HepG2 (cell line): Measurements from ENCODE around the gene TFEB. TPM values are rescaled to one million over a fixed set of nuclear protein-coding genes. Genes with fewer than 3 reads are reported as not detected.

Experiments used
- ATAC-seq: fragments of 200-7000 bp; cut with Tn5 transposase; 3 replicates; pipeline ENCODE4 v1.9.1; 2020; ENCODE audit warnings: mild to moderate bottlenecking, moderate library complexity
- BruUV-seq: library from RNA; stranded (reverse); fragments of 400-500 nt; replicated peaks from 2 replicates; lab custom pipeline; 2021; lab: Mats Ljungman, UMichigan
- CTCF ChIA-PET: fragments of 300-600 bp; formaldehyde crosslinking; extraction: SDS; loops from one replicate; lab custom pipeline; 2021; ENCODE audit warnings: low total read pairs, inconsistent platforms, low intra/inter-chr PET ratio; lab: Yijun Ruan, JAX
- POLR2A ChIA-PET: fragments of 350-600 bp; sonication (Branson Sonifier 250); formaldehyde crosslinking; loops from one replicate; lab custom pipeline; 2020; ENCODE audit warnings: antibody characterized with exemption, inconsistent platforms; lab: Yijun Ruan, JAX
- DNase-seq: peaks from one replicate; pipeline ENCODE4 v3.0.0-alpha.2; 2015; ENCODE audit warnings: low spot score
- FAIRE-seq: peaks from 3 replicates; lab custom pipeline; 2011; peaks lifted over from hg19 to GRCh38; lab: Jason Lieb, UNC
- H2AFZ ChIP-seq: one replicate; pipeline ENCODE4 v1.6.1; 2011; ENCODE audit warnings: low read length, inconsistent platforms
- H3K27ac ChIP-seq: fragments of 300-600 bp; 3 replicates; pipeline ENCODE4 v1.8.0; 2011; ENCODE audit warnings: mixed run types, mild to moderate bottlenecking, mixed read lengths, low read length, inconsistent platforms; ENCODE audit not compliant: insufficient read depth; ENCODE audit errors: extremely low read length
- H3K27me3 ChIP-seq, 2 experiments: fragments of 200-600 bp in 1 of 2; 2 replicates in 1 of 2; 3 replicates in 1 of 2; pipeline versions ENCODE4 v1.6.0 to v1.8.0; 2011; ENCODE audit warnings: low read length in 2 of 2, mild to moderate bottlenecking in 2 of 2, moderate library complexity in 2 of 2, inconsistent platforms in 1 of 2; ENCODE audit not compliant: insufficient read depth in 2 of 2, control insufficient read depth in 1 of 2
- H3K36me3 ChIP-seq, 2 experiments: fragments of 200-600 bp in 1 of 2; replicated peaks in 1 of 2; 2 replicates in 1 of 2; 3 replicates in 1 of 2; pipeline versions ENCODE4 v1.5.1 to v1.8.0; 2011; ENCODE audit warnings: low read length in 2 of 2, inconsistent platforms in 1 of 2; ENCODE audit not compliant: insufficient read depth in 2 of 2, control insufficient read depth in 1 of 2
- H3K4me1 ChIP-seq: 2 replicates; pipeline ENCODE4 v1.5.1; 2012; ENCODE audit warnings: low read length, inconsistent platforms; ENCODE audit not compliant: insufficient read depth
- H3K4me2 ChIP-seq: 2 replicates; pipeline ENCODE4 v1.6.0; 2011; ENCODE audit warnings: low read depth, low read length, inconsistent platforms
- H3K4me3 ChIP-seq, 3 experiments: fragments of 200-600 bp in 1 of 3; sonication (generic), shearing (Covaris generic) in 1 of 3; replicated peaks in 1 of 3; 2 replicates each; pipeline ENCODE4 v1.5.1; 2011 to 2016; ENCODE audit warnings: low read length in 3 of 3, inconsistent platforms in 2 of 3, low read depth in 2 of 3, mild to moderate bottlenecking in 2 of 3, control low read depth in 1 of 3, mixed read lengths in 1 of 3; ENCODE audit not compliant: insufficient read depth in 1 of 3
- H3K79me2 ChIP-seq: one replicate; pipeline ENCODE4 v1.6.1; 2011; ENCODE audit warnings: low read length, inconsistent platforms; ENCODE audit not compliant: insufficient read depth
- H3K9ac ChIP-seq: 2 replicates; pipeline ENCODE4 v1.6.0; 2011; ENCODE audit warnings: mild to moderate bottlenecking, low read depth, low read length, inconsistent platforms; ENCODE audit not compliant: insufficient read depth
- H3K9me3 ChIP-seq: 2 replicates; pipeline ENCODE4 v1.5.1; 2012; ENCODE audit warnings: mild to moderate bottlenecking, low read length
- H4K20me1 ChIP-seq: 2 replicates; pipeline ENCODE4 v1.6.0; 2011; ENCODE audit warnings: inconsistent platforms, mild to moderate bottlenecking, low read length, moderate library complexity; ENCODE audit not compliant: insufficient read depth
- CBFB ChIP-seq: sonication (generic); formaldehyde crosslinking; IDR thresholded peaks from 2 replicates; pipeline ENCODE4 v1.4.0; 2020; ENCODE audit warnings: missing genetic modification reagents
- CCDC6 ChIP-seq: sonication (generic); formaldehyde crosslinking; IDR thresholded peaks from 2 replicates; pipeline ENCODE4 v1.8.1; 2022; ENCODE audit warnings: mild to moderate bottlenecking, missing genetic modification reagents, moderate library complexity
- FOXC1 ChIP-seq: sonication (generic); formaldehyde crosslinking; IDR thresholded peaks from 2 replicates; pipeline ENCODE4 v1.8.0; 2022; ENCODE audit warnings: mild to moderate bottlenecking, missing genetic modification reagents, borderline replicate concordance
- RXRB ChIP-seq: IDR thresholded peaks from 2 replicates; pipeline ENCODE4 v1.6.1; 2016; ENCODE audit warnings: borderline replicate concordance, missing genetic modification reagents, missing compliant biosample characterization
- SOX5 ChIP-seq: IDR thresholded peaks from 2 replicates; pipeline ENCODE4 v1.6.1; 2016; ENCODE audit warnings: borderline replicate concordance
- TBP ChIP-seq: sonication (generic); formaldehyde crosslinking; IDR thresholded peaks from 2 replicates; pipeline ENCODE4 v1.5.0; 2020; ENCODE audit warnings: missing genetic modification reagents
- THYN1 ChIP-seq: sonication (generic); formaldehyde crosslinking; IDR thresholded peaks from 2 replicates; pipeline ENCODE4 v1.8.1; 2023; ENCODE audit warnings: low read depth, mild to moderate bottlenecking, moderate library complexity, missing genetic modification reagents, borderline replicate concordance
- ZNF230 ChIP-seq: sonication (generic); formaldehyde crosslinking; IDR thresholded peaks from 2 replicates; pipeline ENCODE4 v1.4.0; 2020; ENCODE audit warnings: mild to moderate bottlenecking, missing genetic modification reagents
- ZNF263 ChIP-seq: sonication (generic); formaldehyde crosslinking; IDR thresholded peaks from 2 replicates; pipeline ENCODE4 v1.4.0; 2020; ENCODE audit warnings: missing genetic modification reagents
- ZNF34 ChIP-seq: sonication (generic); formaldehyde crosslinking; IDR thresholded peaks from 2 replicates; pipeline ENCODE4 v1.4.0; 2020; ENCODE audit warnings: mild to moderate bottlenecking, missing genetic modification reagents, borderline replicate concordance
- ZNF550 ChIP-seq: sonication (generic); formaldehyde crosslinking; IDR thresholded peaks from 2 replicates; pipeline ENCODE4 v1.4.0; 2020; ENCODE audit warnings: mild to moderate bottlenecking, missing genetic modification reagents, borderline replicate concordance
- ZNF724P ChIP-seq: sonication (generic); formaldehyde crosslinking; IDR thresholded peaks from 2 replicates; pipeline ENCODE4 v1.8.0; 2022; ENCODE audit warnings: missing genetic modification reagents, borderline replicate concordance
- WGBS: methylation state at CpG from one replicate; pipeline ENCODE4 v1.1.6; 2017; ENCODE audit warnings: low lambda C conversion rate; 5-methylcytosine and 5-hydroxymethylcytosine counted together
- in situ Hi-C: cut with HindIII; loops from 2 replicates; pipeline ENCODE4 v1.10.0; 2017; ENCODE audit warnings: low pct_unique_long_range_greater_than_20kb; ENCODE audit not compliant: extremely low pct_ligation_motif_present
- intact Hi-C: fragments of 100-400 bp; cut with micrococcal nuclease; formaldehyde crosslinking; loops from one replicate; pipeline ENCODE4 v1.10.0; 2022; ENCODE audit not compliant: unreplicated experiment
- polyA plus RNA-seq, 8 experiments: library from polyadenylated mRNA; depleted of rRNA in 3 of 8; stranded (reverse) in 7 of 8; unstranded in 1 of 8; fragments of >200 nt; fragmentation: Illumina TruSeq in 4 of 8; extraction: Trizol in 4 of 8; gene quantifications; 2 replicates each; pipeline versions ENCODE4 v1.2.1 to v1.2.3, GENCODE V29; 2011 to 2016; ENCODE audit warnings: low read depth in 4 of 8, missing spikeins in 1 of 8, mixed read lengths in 1 of 8; ENCODE audit not compliant: insufficient read depth in 1 of 8
- total RNA-seq, 5 experiments: library from RNA; depleted of rRNA; stranded (reverse); fragments of >200 nt; fragmentation: Illumina TruSeq; extraction: Trizol; gene quantifications; 2 replicates each; pipeline ENCODE4 v1.2.3, GENCODE V29; 2016; ENCODE audit warnings: low read depth in 1 of 5
- TF ChIP-seq, protein P1 (sequence below): sonication (generic); formaldehyde crosslinking; IDR thresholded peaks from 2 replicates; pipeline ENCODE4 v1.4.0; 2020; ENCODE audit warnings: missing genetic modification reagents, low read depth, mild to moderate bottlenecking, borderline replicate concordance
- TF ChIP-seq, protein P2 (sequence below): sonication (generic); formaldehyde crosslinking; IDR thresholded peaks from 2 replicates; pipeline ENCODE4 v1.4.0; 2020; ENCODE audit warnings: missing genetic modification reagents
- TF ChIP-seq, protein P3 (sequence below): sonication (generic); formaldehyde crosslinking; IDR thresholded peaks from 2 replicates; pipeline ENCODE4 v1.5.0; 2020; ENCODE audit warnings: missing genetic modification reagents, mild to moderate bottlenecking, borderline replicate concordance
- TF ChIP-seq, protein P4 (sequence below): sonication (generic); formaldehyde crosslinking; IDR thresholded peaks from 2 replicates; pipeline ENCODE4 v1.4.0; 2020; ENCODE audit warnings: mild to moderate bottlenecking, missing genetic modification reagents

The TFEB gene
- total and polyA plus RNA-seq, 2 of the 13 experiments (the other 11 are each of a cell fraction or from before 2014, with no cell fraction given): 13.3 to 18.7 TPM

DNA sequence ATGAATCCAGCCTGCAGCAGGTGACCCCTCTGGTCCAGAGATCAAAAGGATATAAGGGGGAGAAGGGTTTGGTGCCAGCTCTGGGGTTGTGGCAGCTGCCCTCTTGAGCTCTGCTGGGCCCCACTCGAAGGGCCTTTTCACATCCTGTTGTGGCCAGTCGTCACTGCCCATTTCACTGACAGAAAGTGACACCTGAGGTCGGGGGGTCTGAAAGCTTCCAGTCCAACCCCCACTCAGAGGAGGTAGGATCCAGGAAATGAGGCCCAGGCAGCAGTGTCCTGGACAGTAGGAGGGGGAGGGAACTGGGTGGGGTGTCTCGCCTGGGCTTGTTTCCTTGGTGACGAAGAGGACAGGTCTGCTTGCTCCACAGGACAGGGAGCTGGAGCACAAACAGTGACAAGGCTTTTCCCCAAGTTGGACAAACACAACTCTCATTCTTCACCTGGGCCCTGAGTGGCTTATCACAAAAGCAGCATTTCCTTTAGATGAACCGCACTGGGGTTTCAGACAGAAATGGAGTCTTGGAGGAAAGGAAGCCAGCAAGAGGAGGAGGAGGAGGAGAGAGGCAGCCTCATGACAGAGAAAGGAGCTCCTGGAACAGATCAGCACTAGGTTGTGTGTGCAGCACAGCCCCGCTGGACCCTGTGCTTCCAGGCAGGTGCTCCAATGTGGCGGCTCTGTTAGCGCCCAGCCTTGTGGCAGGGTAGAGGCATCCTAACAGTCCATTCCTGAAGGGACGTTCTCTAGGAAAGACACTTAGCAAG, 33.3 kb upstream of the TFEB start (continued):
- peak; percentile 13; the same call in 1 of the 2 replicates for TF ChIP-seq FOXC1 (CRISPR knock-in tag)
- no peak for TF ChIP-seq CBFB

DNA sequence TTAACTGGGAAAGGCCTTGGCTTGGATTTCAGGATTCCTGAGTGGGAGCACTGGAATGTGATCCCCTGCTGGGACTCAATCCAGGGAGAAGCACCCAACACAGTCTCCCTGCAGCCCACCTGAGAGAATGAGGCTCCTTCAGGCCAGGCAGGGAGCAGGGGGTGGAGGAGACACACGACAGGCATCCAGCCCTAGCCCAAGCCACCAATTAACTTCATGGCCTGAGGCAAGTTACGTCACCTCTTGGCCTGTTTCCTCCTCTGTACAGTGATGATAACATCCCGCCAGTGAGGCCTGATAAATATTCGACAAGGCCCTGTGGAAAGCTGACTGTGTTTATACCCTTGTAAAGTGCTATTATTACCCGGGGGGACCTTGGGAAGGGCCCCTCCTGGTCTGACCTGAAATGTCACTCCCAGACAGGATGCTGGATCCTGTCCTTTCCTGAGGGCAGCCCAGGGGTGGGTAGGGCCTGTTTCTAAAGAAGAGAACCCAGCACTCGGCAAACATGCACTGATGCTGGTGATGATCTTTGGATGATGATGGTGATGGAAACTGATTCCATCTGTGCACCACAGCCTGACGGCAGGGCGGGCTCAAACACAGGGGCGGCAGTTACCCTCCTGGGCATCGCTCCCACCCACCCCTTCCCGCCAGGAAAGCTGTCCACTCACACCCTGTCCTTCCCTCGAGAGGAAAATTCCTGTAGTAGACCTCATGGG, 31.9 kb upstream of the TFEB start:
- H3K36me3 ChIP-seq: peaks cover 10 to 20% of the 10 kb centered on the region in 2 experiments; a peak in 4 of 5 replicates
- 57% methylated on average over 12 of the region's 12 CpGs for WGBS
- ChIA-PET POLR2A (interaction anchor here (0.6 to 4.6 kb wide), 6 partner anchors 10 to 283 kb away, joined by 3 to 112 read pairs (median 25); partner anchors contain the start of genes PGC, TAF8, TFEB and TOMM6), CTCF (no interaction called here)
- no peak overlapping the region for H3K4me2 ChIP-seq
- no peak overlapping the region for H3K4me3 ChIP-seq
- intact Hi-C loops (no loop called here), in situ Hi-C loops (no loop called here)
- no peaks in the 10 kb centered on the region for H3K9me3 ChIP-seq
- H4K20me1 ChIP-seq: no peaks in the 10 kb centered on the region
- peaks cover 45% of the 10 kb centered on the region for H3K4me1 ChIP-seq
- H3K79me2 ChIP-seq: no peaks in the 10 kb centered on the region
- no TSS peak for BruUV-seq
- ATAC-seq (peak; percentile 47), DNase-seq (peak; percentile 82), FAIRE-seq (peak; percentile 15)
- no peak overlapping the region for H3K9ac ChIP-seq
- H3K27me3 ChIP-seq: no peaks in the 10 kb centered on the region
- no peak overlapping the region for H3K27ac ChIP-seq
- H2AFZ ChIP-seq: no peak overlapping the region
- TF ChIP-seq, protein P1, sequence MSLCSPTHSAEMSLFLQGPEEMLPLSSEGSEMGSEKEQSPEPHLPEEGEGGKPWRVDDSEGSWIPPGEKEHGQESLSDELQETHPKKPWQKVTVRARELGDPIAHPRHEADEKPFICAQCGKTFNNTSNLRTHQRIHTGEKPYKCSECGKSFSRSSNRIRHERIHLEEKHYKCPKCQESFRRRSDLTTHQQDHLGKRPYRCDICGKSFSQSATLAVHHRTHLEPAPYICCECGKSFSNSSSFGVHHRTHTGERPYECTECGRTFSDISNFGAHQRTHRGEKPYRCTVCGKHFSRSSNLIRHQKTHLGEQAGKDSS: peak; percentile 98
- TF ChIP-seq ZNF34 (CRISPR knock-in tag): no peak
- no peak for TF ChIP-seq TBP (CRISPR knock-in tag)
- no peak for TF ChIP-seq SOX5 (CRISPR knock-in tag)
- TF ChIP-seq ZNF230 (CRISPR knock-in tag): 0 out of 2 replicates have a peak, but pooled peaks have one; percentile 23
- no peak for TF ChIP-seq THYN1 (CRISPR knock-in tag)
- peak; percentile 37; the same call in 1 of the 2 replicates for TF ChIP-seq RXRB (CRISPR knock-in tag)
- TF ChIP-seq, protein P2, sequence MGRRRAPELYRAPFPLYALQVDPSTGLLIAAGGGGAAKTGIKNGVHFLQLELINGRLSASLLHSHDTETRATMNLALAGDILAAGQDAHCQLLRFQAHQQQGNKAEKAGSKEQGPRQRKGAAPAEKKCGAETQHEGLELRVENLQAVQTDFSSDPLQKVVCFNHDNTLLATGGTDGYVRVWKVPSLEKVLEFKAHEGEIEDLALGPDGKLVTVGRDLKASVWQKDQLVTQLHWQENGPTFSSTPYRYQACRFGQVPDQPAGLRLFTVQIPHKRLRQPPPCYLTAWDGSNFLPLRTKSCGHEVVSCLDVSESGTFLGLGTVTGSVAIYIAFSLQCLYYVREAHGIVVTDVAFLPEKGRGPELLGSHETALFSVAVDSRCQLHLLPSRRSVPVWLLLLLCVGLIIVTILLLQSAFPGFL (CRISPR knock-in tag): no peak
- peak; percentile 79 for TF ChIP-seq ZNF263 (CRISPR knock-in tag)
- TF ChIP-seq, protein P3, sequence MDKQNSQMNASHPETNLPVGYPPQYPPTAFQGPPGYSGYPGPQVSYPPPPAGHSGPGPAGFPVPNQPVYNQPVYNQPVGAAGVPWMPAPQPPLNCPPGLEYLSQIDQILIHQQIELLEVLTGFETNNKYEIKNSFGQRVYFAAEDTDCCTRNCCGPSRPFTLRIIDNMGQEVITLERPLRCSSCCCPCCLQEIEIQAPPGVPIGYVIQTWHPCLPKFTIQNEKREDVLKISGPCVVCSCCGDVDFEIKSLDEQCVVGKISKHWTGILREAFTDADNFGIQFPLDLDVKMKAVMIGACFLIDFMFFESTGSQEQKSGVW: no peak
- 0 out of 2 replicates have a peak, but pooled peaks have one; percentile 67 for TF ChIP-seq ZNF550 (CRISPR knock-in tag)
- TF ChIP-seq CCDC6 (CRISPR knock-in tag): 0 out of 2 replicates have a peak, but pooled peaks have one; percentile 31
- no peak for TF ChIP-seq ZNF724P (CRISPR knock-in tag)
- TF ChIP-seq, protein P4, sequence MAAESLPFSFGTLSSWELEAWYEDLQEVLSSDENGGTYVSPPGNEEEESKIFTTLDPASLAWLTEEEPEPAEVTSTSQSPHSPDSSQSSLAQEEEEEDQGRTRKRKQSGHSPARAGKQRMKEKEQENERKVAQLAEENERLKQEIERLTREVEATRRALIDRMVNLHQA: no peak
